GM10248 (cell line): Measurements from ENCODE around the gene LCLAT1.

Experiments used
- CTCF ChIA-PET: fragments of 300-600 bp; sonication (Branson Sonifier 250); formaldehyde crosslinking; extraction: SDS; loops from one replicate; lab custom pipeline; 2021; ENCODE audit warnings: antibody characterized with exemption; lab: Yijun Ruan, JAX
- POLR2A ChIA-PET: fragments of 350-650 bp; sonication (Branson Sonifier 250); formaldehyde crosslinking; extraction: SDS; loops from one replicate; lab custom pipeline; 2020; ENCODE audit warnings: antibody characterized with exemption; lab: Yijun Ruan, JAX
- DNase-seq: peaks from one replicate; pipeline ENCODE4 v3.0.0; 2012; ENCODE audit errors: extremely low spot score
- CTCF ChIP-seq: IDR thresholded peaks from 2 replicates; pipeline ENCODE4 v1.5.1; 2012; ENCODE audit warnings: mild to moderate bottlenecking, low read depth; ENCODE audit errors: extremely low read depth, missing control alignments, control extremely low read depth

Gene LCLAT1

GRCh38 chr2:30559544-30560275, 112.7 kb downstream of the LCLAT1 start:
- DNase-seq: no peak
- POLR2A ChIA-PET: interaction anchor here (0.5 kb wide), 1 partner anchor 329 kb away, joined by 3 read pairs; the partner anchor contains the start of gene LBH
- CTCF ChIA-PET: interaction anchor here (0.9 to 1.7 kb wide), 5 partner anchors 9 to 16 kb away, joined by 3 to 5 read pairs (median 4); no protein-coding TSS in a partner anchor
- TF ChIP-seq CTCF: no peak

- TF ChIP-seq CTCF: no peak
- CTCF ChIA-PET: no interaction called here
- POLR2A ChIA-PET: no interaction called here
- no peak for DNase-seq
Observed at GRCh38 chr2:30561349-30561748, 114.3 kb downstream of the LCLAT1 start.

- no peak for TF ChIP-seq CTCF
- no peak for DNase-seq
- ChIA-PET CTCF (interaction anchor here (1.6 to 1.7 kb wide), 2 partner anchors 9 to 35 kb away, joined by 3 to 5 read pairs; no protein-coding TSS in a partner anchor), POLR2A (no interaction called here)
Observed at GRCh38 chr2:30565851-30566358, 118.9 kb downstream of the LCLAT1 start.

GRCh38 chr2:30566631-30567030, 119.6 kb downstream of the LCLAT1 start:
- ChIA-PET CTCF (interaction anchor here (1.6 to 1.7 kb wide), 2 partner anchors 8 to 35 kb away, joined by 3 to 5 read pairs; no protein-coding TSS in a partner anchor), POLR2A (no interaction called here)
- TF ChIP-seq CTCF: no peak
- DNase-seq: no peak

- TF ChIP-seq CTCF: no peak
- ChIA-PET CTCF (interaction anchor here (1.6 kb wide), 1 partner anchor 36 kb away, joined by 3 read pairs; no protein-coding TSS in a partner anchor), POLR2A (no interaction called here)
- DNase-seq: no peak
Observed at GRCh38 chr2:30567317-30567716, 120.3 kb downstream of the LCLAT1 start.

GRCh38 chr2:30569946-30570345, 122.9 kb downstream of the LCLAT1 start:
- DNase-seq: no peak
- ChIA-PET CTCF (interaction anchor here (1.1 to 1.9 kb wide), 2 partner anchors 10 to 405 kb away, joined by 3 to 4 read pairs; no protein-coding TSS in a partner anchor), POLR2A (no interaction called here)
- no peak for TF ChIP-seq CTCF
